Measurements from ENCODE around the gene AGK.
"Not testable (repeated sequence)": the region's sequence is repeated elsewhere in the genome, so short reads cannot be mapped to it uniquely, and the experiment has no call there.

AGK gene

DNA sequence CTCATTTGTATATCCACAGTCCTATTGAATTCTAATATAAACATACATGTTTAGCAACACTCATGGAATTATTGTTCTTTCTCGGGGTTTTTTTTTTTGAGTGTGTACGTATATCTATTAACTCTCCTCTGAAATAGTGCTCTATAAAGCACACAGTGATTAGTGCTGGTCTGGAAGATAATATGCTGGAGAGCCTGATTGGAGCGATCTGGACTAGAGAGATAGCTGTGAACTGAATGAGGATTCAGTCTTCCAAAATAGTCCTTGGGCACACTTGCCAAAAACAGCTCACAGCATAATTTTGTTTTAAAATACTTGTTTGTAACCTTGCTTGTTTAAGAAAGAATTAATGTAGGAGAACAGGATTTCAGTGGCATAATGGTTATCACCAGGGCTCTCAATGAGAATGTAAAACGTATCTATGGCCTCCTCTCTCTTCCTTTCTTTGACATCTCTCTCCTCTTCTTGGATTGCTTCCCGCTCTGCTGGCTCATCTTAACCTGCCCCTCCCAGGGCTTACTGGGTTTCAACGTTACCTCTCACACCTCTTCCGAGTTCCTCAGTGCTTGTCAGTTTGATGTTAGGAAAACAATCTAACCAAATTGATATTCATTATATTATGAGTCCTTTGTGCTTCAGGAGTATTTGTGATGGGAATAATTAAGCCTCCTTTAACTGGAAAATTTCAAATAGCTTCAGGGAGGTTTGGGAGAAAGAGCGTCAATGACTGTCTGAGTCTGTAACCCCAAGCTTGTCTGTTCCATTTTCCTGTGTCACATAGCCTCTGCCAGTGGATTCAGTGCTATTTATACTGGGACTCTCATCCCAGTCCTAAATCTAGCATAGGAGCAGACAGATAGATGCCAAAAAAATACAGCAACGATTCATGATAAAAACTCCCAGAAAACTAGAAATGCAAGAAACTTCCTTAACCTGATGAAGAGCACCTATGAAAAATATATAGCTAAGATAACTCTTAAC lies 16.2 kb upstream of the AGK start:
- H3K36me3 ChIP-seq (ENCODE audit: insufficient read depth, low read length): no peaks in the 10 kb centered on the region

DNA sequence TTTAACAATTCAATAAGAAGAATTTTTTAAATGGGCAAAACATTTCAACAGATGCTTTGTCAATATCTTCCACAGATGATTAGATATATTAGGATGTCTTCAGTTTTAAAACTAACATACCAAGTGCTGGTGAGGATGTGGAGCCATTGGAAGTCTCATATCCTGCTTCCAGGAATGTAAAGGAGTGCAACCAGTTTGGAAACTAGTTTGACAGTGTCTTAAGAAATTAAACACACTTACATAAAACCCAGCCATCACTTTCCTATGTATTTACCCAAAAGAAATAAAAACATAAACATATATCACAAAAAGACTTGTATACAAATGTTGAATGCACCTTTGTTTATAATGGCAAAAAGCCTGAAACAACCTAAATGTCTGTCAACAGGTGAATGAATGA lies 13.3 kb upstream of the AGK start:
- Histone ChIP-seq H3K4me1 (ENCODE audit: insufficient read depth, low read length) (no peaks in the 10 kb centered on the region; the same call in 1 of the 2 replicates), H3K36me3 (ENCODE audit: insufficient read depth, low read length) (no peaks in the 10 kb centered on the region), H3K9ac (ENCODE audit: low read depth, low read length) (no peak overlapping the region), H3K9me3 (ENCODE audit: control insufficient read depth, insufficient read depth, low read length) (no peaks in the 10 kb centered on the region)

More for the DNA sequence above, 16.2 kb upstream of the AGK start:
- Histone ChIP-seq H3K9ac (ENCODE audit: low read depth, low read length) (no peak overlapping the region), H3K9me3 (ENCODE audit: control insufficient read depth, insufficient read depth, low read length) (no peaks in the 10 kb centered on the region), H3K4me1 (ENCODE audit: insufficient read depth, low read length) (no peaks in the 10 kb centered on the region; the same call in 1 of the 2 replicates)

DNA sequence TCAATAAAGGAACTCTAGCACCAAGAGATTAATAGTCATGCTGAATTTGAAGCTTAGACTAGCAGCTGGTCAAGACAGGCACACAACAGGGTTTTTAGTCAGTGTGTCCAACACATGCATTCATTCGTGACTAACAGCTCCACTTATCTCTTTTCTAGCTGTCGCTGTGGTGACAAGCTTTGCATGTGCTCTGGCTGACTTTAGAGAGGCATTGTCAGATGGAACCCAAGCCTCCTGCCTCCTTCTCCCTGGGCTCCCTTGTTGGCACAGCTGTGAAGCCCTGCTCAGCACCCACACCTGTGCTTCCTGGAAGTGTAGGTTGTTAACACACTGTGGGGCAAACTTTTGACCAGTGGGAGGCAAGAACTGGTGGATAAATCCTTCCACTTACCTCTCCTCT lies 9.8 kb upstream of the AGK start:
- Histone ChIP-seq H3K9me3 (ENCODE audit: control insufficient read depth, insufficient read depth, low read length) (no peaks in the 10 kb centered on the region), H3K9ac (ENCODE audit: low read depth, low read length) (no peak overlapping the region), H3K36me3 (ENCODE audit: insufficient read depth, low read length) (no peaks in the 10 kb centered on the region), H3K4me1 (ENCODE audit: insufficient read depth, low read length) (peaks cover 11% of the 10 kb centered on the region; the same call in 1 of the 2 replicates)

DNA sequence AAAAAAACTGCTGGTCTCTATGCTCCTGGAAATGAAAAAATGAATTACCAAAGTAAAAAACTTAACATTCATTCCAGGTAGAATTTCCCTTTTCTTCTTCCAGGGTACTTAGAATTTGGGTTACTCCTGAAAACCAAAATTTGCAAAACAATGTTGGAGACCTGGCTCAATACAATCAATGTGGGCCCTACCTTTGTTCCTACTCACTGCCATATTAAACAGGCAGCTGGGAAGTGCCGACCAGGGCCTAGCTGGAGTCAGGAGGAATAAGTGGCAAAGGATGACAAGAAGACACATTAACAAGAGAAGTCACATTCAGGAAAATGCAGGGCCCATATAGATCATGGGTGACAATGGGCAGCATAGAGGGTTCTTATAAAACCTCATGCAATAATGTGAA lies 6.4 kb upstream of the AGK start:
- Histone ChIP-seq H3K36me3 (ENCODE audit: insufficient read depth, low read length) (no peaks in the 10 kb centered on the region), H3K9me3 (ENCODE audit: control insufficient read depth, insufficient read depth, low read length) (no peaks in the 10 kb centered on the region), H3K4me1 (ENCODE audit: insufficient read depth, low read length) (peaks cover 11% of the 10 kb centered on the region; the same call in 1 of the 2 replicates), H3K9ac (ENCODE audit: low read depth, low read length) (no peak overlapping the region)

DNA sequence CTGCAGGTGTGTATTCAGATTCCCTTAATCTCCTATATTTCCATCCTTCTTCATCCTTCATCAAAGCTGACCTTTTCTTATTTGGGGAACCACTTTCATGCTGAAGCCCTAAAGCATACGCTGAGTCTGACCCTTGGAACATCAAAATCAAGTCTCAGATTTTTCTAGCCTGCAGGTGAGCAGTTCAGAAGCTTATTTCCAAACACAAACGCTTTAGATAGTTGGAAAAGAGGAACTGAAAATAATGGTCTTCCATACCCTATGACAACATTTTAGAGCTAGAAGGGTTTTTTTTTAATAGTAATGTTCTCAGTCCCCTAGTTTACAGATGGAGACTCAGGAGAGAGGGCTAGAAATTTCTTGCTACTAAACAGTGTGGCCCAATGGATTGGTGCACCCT lies 1.6 kb upstream of the AGK start:
- Histone ChIP-seq H3K4me1 (ENCODE audit: insufficient read depth, low read length) (peaks cover 6% of the 10 kb centered on the region; the same call in 1 of the 2 replicates), H3K9ac (ENCODE audit: low read depth, low read length) (no peak overlapping the region), H3K9me3 (ENCODE audit: control insufficient read depth, insufficient read depth, low read length) (no peaks in the 10 kb centered on the region), H3K36me3 (ENCODE audit: insufficient read depth, low read length) (no peaks in the 10 kb centered on the region)

DNA sequence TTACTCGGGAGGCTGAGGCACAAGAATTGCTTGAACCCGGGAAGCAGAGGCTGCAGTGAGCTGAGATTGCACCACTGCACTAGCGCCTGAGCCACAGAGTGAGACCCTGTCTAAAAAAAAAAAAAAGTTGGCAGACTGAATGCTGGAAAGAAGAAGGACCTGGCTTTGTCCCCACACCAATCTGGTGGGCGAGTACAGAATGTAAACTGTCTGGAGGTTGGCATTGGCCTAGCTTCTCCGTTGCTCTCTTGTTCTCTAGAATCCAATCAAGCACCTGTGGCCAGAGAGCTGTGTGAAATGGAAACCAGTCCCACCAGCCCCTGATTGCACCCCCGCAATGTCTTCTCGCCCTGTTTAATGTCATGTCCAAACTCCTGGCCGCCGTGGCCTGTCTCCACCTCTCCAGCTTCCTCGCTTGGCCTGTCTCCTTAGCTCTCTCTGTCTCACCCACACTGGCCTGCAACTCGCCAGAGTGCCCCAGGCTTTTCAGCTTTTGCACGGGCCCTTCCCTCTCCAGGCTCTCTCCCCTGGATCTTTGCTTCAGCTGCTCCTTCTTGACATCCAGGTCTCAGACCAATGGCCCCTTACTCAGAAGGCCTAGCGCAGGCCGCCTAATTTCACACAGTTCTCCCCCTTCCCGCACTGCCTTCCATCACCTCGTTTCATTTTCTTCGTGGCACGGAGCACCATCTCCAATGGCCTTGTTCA lies 670 bp upstream of the AGK start:
- H3K4me1 ChIP-seq (ENCODE audit: insufficient read depth, low read length): no peaks in the 10 kb centered on the region
- peak overlapping the region; percentile 64 for H3K9ac ChIP-seq (ENCODE audit: low read depth, low read length)
- H3K9me3 ChIP-seq (ENCODE audit: control insufficient read depth, insufficient read depth, low read length): no peaks in the 10 kb centered on the region
- no peaks in the 10 kb centered on the region for H3K36me3 ChIP-seq (ENCODE audit: insufficient read depth, low read length)

DNA sequence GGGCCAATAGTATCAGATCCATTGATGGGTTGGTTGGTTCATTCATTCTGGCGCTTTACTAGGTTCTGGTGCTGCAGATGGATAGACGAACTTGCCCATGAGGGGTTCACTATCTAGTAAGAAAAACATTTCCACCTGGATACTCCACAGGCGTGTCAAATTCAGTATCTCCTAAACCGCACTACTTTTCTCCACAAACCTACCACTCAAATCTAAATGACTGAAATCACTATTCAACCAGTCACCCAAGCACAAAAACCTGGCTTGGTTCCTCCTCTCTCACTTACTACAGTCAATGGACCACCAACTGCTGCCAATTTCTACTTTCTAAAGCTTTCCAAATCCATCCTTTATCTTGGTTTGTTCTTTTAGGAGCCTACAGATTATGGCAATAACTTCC lies 572 bp downstream of the AGK start:
- Histone ChIP-seq H3K9ac (ENCODE audit: low read depth, low read length) (peak overlapping the region; percentile 64), H3K36me3 (ENCODE audit: insufficient read depth, low read length) (no peaks in the 10 kb centered on the region), H3K9me3 (ENCODE audit: control insufficient read depth, insufficient read depth, low read length) (no peaks in the 10 kb centered on the region), H3K4me1 (ENCODE audit: insufficient read depth, low read length) (no peaks in the 10 kb centered on the region)

DNA sequence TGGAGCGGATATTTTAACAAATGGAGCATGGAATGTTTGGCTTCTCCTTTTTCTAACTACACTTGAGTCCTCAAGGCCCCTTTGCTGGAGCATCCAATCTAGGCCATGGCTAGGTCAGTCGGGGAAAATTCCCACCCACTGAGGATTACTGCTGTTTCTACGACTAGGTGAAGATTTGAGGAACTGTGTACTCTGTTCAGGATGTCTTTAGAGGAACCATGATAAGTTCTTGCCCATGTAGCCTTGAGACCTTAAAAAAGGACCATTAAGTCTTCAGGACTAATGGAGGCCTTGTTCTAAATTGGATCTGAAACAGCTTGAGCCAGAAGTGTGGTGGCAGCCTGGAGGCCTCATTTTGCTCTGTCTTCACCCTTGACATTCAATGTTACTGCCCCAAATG lies 6.2 kb downstream of the AGK start:
- H3K9me3 ChIP-seq (ENCODE audit: control insufficient read depth, insufficient read depth, low read length): no peaks in the 10 kb centered on the region
- H3K9ac ChIP-seq (ENCODE audit: low read depth, low read length): no peak overlapping the region
- H3K4me1 ChIP-seq (ENCODE audit: insufficient read depth, low read length): no peaks in the 10 kb centered on the region
- peaks cover 6% of the 10 kb centered on the region; the same call in 1 of the 2 replicates for H3K36me3 ChIP-seq (ENCODE audit: insufficient read depth, low read length)

DNA sequence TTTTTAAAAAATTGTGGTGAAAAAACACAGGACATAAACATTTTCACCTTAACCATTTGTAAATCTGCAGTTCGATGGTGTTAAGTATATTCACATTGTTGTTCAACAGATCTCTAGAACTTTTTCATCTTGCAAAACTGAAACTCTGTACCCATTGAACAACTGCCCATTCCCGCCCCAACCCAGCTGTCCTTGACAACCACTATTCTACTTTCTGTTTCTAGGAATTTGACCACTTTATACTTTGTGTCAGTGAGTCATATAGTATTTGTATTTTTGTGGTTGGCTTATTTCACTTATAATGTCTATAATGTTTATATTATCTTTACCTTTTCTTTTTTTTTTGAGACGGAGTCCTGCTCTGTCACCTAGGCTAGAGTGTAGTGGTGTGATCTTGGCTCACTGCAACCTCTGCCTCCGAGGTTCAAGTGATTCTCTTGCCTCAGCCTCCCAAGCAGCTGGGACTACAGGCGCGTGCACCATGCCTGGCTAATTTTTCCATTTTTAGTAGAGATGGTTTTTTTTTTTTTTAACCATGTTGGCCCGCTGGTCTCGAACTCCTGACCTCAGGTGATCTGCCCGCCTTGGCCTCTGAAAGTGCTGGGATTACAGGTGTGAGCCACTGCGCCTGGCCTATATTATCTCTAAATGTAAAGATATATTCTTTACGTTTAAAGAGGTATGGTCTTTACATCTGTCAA lies 6.8 kb downstream of the AGK start:
- H3K9me3 ChIP-seq (ENCODE audit: control insufficient read depth, insufficient read depth, low read length); H3K4me1 ChIP-seq (ENCODE audit: insufficient read depth, low read length); H3K36me3 ChIP-seq (ENCODE audit: insufficient read depth, low read length); H3K9ac ChIP-seq (ENCODE audit: low read depth, low read length): not testable (repeated sequence)

DNA sequence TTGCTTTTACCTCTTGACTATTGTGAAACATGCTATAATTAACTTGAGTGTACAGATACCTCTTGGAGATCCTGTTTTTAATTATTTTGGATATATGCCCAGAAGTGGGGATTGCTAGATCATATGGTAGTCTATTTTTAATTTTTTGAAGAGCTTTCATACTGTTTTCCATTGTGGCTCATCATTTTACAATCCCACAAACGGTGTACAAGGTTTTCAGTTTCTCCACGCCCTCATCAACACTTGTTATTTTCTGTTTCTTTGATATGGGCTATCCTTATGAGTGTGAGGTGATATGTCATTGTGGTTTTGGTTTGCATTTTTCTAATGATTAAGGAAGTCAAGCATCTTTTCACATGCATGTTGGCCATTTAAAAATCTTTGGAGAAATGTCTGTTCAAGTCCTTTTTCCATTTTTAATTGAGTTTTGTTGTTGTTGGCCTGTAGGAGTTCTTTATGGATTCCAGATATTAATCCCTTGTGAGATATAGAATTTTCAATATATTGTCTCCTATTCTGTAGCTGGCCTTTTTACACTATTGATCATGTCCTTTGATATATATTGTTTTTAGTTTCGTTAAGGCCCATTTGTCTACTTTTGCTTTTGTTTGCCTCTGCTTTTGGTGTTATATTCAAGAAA lies 7.5 kb downstream of the AGK start:
- H3K9ac ChIP-seq (ENCODE audit: low read depth, low read length): no peak overlapping the region
- peaks cover 6% of the 10 kb centered on the region; the same call in 1 of the 2 replicates for H3K36me3 ChIP-seq (ENCODE audit: insufficient read depth, low read length)
- H3K9me3 ChIP-seq (ENCODE audit: control insufficient read depth, insufficient read depth, low read length): no peaks in the 10 kb centered on the region
- no peaks in the 10 kb centered on the region for H3K4me1 ChIP-seq (ENCODE audit: insufficient read depth, low read length)

DNA sequence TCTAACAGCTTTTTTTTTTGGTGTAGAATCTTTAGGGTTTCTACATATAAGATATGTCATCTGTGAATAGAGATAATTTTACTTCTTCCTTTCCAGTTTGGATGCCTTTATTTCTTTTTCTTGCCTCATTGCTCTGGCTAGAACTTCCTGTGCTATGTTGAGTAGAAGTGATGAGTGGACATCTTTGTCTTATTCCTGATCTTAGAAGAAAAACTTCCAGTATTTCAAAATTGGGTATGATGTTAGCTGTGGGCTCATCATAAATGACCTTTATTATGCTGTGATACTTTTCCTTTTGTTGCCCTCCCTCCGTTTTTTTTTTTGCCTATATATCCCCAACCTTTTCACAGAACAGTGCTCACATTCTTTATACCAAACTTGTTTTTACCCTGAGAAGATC lies 8.8 kb downstream of the AGK start:
- Histone ChIP-seq H3K4me1 (ENCODE audit: insufficient read depth, low read length) (no peaks in the 10 kb centered on the region), H3K9me3 (ENCODE audit: control insufficient read depth, insufficient read depth, low read length) (no peaks in the 10 kb centered on the region), H3K9ac (ENCODE audit: low read depth, low read length) (no peak overlapping the region), H3K36me3 (ENCODE audit: insufficient read depth, low read length) (peaks cover 6% of the 10 kb centered on the region; the same call in 1 of the 2 replicates)

DNA sequence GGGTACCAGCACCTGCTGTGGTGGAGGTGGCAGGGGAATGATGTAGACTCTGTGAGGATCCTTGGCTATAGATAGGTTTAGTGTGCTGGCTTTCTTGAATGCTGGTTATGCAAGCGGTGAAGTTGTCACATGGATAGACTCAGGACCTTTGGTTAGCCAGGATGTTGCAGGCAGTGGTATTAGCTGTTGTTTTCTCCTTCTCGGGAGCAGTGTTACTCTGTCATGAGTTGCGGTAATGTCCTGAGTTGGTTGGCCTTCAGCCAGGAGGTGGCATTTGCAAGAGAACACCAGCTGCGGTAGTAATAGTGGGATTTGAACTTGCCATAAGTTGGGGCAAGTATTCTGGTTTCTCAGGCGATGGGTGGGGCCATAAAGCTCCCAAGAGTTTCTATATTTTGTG lies 10.8 kb downstream of the AGK start:
- peaks cover 6% of the 10 kb centered on the region; the same call in 1 of the 2 replicates for H3K36me3 ChIP-seq (ENCODE audit: insufficient read depth, low read length)
- H3K9ac ChIP-seq (ENCODE audit: low read depth, low read length): no peak overlapping the region
- H3K4me1 ChIP-seq (ENCODE audit: insufficient read depth, low read length): no peaks in the 10 kb centered on the region
- no peaks in the 10 kb centered on the region for H3K9me3 ChIP-seq (ENCODE audit: control insufficient read depth, insufficient read depth, low read length)

DNA sequence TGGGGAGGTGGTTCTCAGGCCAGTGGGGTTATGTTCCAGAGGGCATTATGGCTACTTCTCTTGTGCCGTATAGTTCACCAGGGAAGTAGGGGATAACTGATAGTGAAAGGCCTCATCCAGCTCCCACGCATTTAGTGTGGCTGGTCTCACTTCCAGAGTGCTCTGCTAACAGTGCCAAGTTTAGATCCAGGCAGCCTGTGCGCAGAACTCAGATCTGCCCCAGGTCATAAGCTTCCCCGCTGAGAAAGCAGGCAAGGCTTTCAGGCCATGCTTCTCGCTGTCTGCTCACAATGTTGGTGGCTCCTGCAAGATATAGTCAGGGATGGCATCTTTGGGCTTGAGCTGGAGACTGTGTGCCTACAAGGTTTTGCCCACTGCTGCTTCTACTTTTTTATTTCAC lies 11.3 kb downstream of the AGK start:
- Histone ChIP-seq H3K9me3 (ENCODE audit: control insufficient read depth, insufficient read depth, low read length) (no peaks in the 10 kb centered on the region), H3K36me3 (ENCODE audit: insufficient read depth, low read length) (peaks cover 4% of the 10 kb centered on the region; the same call in 1 of the 2 replicates), H3K4me1 (ENCODE audit: insufficient read depth, low read length) (no peaks in the 10 kb centered on the region), H3K9ac (ENCODE audit: low read depth, low read length) (no peak overlapping the region)

DNA sequence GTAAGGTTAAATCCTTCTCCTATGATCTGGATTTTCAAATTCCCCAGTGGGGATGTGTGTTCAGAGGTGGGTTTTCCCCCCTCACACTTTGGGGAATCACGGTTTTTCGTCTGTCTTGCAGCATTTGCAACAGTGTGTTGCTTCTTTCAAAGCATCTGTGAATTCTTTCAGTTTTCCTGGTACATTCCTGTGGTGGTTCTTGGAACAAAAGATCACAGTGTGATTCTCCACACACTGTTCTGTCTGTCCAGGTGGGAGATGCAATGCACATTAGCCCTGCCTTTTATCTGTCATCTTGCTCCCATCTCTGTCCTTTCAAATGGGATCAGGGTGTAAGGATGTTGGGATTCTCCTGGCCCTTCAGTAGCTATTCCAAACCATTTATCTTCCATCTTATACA lies 11.8 kb downstream of the AGK start:
- H3K4me1 ChIP-seq (ENCODE audit: insufficient read depth, low read length): no peaks in the 10 kb centered on the region
- no peaks in the 10 kb centered on the region for H3K9me3 ChIP-seq (ENCODE audit: control insufficient read depth, insufficient read depth, low read length)
- no peaks in the 10 kb centered on the region for H3K36me3 ChIP-seq (ENCODE audit: insufficient read depth, low read length)
- no peak overlapping the region for H3K9ac ChIP-seq (ENCODE audit: low read depth, low read length)

All from ES-I3 (cell line).